ENCODE results near the gene GPR18.
A peak's percentile ranks its signal among the peaks of the same experiment; 100 is the strongest.

GPR18 gene

GRCh38 chr13:99223587-99223986, 34.6 kb downstream of the GPR18 start:
- H3K4me3 ChIP-seq (ENCODE audit: low read depth, low read length) = no peak overlapping the region
- in situ Hi-C loops (cut with HindIII; ENCODE audit: low sequenced_read_pairs) = no loop called here
- DNase-seq (ENCODE audit: low read depth, low spot score) = no peak
- TF ChIP-seq, protein P1, sequence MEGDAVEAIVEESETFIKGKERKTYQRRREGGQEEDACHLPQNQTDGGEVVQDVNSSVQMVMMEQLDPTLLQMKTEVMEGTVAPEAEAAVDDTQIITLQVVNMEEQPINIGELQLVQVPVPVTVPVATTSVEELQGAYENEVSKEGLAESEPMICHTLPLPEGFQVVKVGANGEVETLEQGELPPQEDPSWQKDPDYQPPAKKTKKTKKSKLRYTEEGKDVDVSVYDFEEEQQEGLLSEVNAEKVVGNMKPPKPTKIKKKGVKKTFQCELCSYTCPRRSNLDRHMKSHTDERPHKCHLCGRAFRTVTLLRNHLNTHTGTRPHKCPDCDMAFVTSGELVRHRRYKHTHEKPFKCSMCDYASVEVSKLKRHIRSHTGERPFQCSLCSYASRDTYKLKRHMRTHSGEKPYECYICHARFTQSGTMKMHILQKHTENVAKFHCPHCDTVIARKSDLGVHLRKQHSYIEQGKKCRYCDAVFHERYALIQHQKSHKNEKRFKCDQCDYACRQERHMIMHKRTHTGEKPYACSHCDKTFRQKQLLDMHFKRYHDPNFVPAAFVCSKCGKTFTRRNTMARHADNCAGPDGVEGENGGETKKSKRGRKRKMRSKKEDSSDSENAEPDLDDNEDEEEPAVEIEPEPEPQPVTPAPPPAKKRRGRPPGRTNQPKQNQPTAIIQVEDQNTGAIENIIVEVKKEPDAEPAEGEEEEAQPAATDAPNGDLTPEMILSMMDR (IDR thresholded peaks at IDR 0.05; ENCODE audit: low read depth, low read length) = no peak

GRCh38 chr13:99221567-99222239, 36.5 kb downstream of the GPR18 start:
- TF ChIP-seq, protein P1 (IDR thresholded peaks at IDR 0.05; ENCODE audit: low read depth, low read length) = no peak
- no peak overlapping the region for H3K4me3 ChIP-seq (ENCODE audit: low read depth, low read length)
- DNase-seq (ENCODE audit: low read depth, low spot score) = no peak
- in situ Hi-C loops (cut with HindIII; ENCODE audit: low sequenced_read_pairs) = no loop called here

DNA sequence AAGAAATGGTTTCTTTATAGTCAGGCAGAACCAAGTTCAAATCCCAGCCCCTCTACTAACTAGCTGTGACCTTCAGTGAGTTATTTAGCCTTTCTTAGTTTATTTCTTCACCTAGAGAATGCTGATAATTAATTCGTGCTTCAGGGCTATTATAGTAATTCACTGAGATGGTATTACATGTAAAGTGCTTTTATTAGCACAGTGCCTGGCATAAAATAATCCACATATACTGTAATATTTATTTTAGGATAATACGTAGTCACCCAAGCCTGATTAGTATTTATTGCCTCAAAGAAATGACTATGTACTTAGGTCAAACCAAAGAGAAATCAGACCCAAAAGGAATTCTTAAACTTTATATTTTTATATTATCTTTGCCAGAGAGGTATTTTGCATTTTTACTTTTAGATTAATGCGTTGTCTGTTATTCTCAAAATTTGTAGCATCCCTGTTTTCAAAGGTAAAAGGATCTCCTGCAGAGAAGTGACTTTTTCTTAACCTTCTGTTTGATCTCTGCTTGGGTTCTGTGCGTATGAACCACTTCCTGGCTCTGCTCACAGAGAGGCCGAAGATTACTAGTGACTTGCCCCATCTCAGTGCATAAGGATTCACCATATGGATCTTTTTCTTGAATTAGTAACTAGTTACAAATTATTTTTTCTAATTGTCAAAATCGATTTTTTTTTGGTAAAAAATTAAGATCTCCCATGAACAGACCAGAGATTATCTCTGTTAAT, 37.8 kb downstream of the GPR18 start:
- H3K4me3 ChIP-seq (ENCODE audit: low read depth, low read length) = no peak overlapping the region
- in situ Hi-C loops (cut with HindIII; ENCODE audit: low sequenced_read_pairs) = no loop called here
- peak; percentile 49 for DNase-seq (ENCODE audit: low read depth, low spot score)
- TF ChIP-seq, protein P1 (IDR thresholded peaks at IDR 0.05; ENCODE audit: low read depth, low read length) = no peak

GRCh38 chr13:99218969-99219368, 39.2 kb downstream of the GPR18 start:
- H3K4me3 ChIP-seq (ENCODE audit: low read depth, low read length) = no peak overlapping the region
- in situ Hi-C loops (cut with HindIII; ENCODE audit: low sequenced_read_pairs) = no loop called here
- no peak for DNase-seq (ENCODE audit: low read depth, low spot score)

DNA sequence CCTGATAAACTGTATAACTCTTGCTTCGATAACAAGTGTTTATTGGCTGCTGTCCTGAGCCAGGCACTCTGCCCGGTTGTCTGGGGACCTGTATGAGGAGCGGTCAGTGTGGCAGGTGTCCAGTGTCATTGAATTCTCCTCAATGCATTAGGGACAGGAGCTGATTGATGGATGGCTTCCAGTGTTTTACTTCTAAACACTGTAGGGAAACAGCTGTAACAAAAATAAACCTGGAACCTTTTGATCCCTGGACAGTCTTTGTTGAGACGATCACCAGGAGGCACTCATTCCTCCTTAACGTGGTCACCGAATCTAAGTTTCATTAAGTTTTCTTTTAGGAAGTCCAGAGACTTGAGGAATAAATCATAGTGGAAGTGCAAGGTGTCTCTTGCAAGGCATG, 39.6 kb downstream of the GPR18 start:
- in situ Hi-C loops (cut with HindIII; ENCODE audit: low sequenced_read_pairs) = no loop called here
- no peak overlapping the region for H3K4me3 ChIP-seq (ENCODE audit: low read depth, low read length)
- DNase-seq (ENCODE audit: low read depth, low spot score) = peak; percentile 31
- TF ChIP-seq, protein P1 (IDR thresholded peaks at IDR 0.05; ENCODE audit: low read depth, low read length) = no peak

More at GRCh38 chr13:99218969-99219368, 39.2 kb downstream of the GPR18 start:
- TF ChIP-seq, protein P1 (IDR thresholded peaks at IDR 0.05; ENCODE audit: low read depth, low read length) = no peak

DNA sequence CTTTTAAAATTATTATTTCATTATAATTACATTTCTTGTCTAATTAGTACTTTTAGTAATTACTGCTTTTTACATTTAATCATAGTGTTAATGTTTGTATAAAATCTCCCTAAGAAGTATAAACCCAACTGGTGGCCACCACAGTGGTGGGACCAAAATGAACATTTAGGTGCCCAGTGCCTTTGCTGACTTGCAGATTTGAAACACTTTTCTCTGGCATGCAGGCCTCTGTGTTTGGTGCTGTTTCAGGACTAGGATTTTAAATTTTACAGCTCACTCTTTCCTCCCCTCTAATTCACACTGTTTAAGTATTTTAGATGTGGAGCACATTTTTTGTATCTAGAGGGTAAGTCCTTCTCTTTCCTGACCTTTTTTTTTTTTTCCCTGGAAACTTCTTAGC, 40.1 kb downstream of the GPR18 start:
- in situ Hi-C loops (cut with HindIII; ENCODE audit: low sequenced_read_pairs) = no loop called here
- TF ChIP-seq, protein P1 (IDR thresholded peaks at IDR 0.05; ENCODE audit: low read depth, low read length) = no peak
- no peak overlapping the region for H3K4me3 ChIP-seq (ENCODE audit: low read depth, low read length)
- DNase-seq (ENCODE audit: low read depth, low spot score) = no peak
